ENCODE results near the gene PSME3.
"Not testable (repeated sequence)": the region's sequence is repeated elsewhere in the genome, so short reads cannot be mapped to it uniquely, and the experiment has no call there.

The PSME3 gene

DNA sequence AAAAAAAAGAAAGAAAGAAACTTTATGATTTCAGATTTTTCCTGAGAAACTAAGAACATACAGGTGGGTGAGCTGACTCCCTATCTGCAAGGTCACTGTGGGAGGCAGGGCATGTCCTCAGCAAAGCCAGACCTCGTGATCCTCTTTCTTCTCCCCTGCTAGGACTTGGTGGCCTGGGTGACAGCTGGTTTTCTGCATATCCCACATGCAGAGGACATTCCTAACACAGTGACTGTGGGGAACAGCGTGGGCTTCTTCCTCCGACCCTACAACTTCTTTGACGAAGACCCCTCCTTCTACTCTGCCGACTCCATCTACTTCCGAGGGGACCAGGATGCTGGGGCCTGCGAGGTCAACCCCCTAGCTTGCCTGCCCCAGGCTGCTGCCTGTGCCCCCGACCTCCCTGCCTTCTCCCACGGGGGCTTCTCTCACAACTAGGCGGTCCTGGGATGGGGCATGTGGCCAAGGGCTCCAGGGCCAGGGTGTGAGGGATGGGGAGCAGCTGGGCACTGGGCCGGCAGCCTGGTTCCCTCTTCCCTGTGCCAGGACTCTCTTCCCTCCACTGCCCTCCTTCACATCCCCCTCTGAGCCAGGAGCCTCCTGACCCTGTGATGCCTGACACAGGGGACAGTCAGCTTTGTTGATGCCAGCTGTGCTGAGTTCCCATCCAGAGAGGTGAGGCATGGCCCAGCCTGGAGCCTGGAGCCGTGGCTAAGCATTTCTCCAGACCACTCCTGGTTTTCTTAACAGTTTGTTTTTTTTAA is 40.9 kb downstream of the PSME3 start:
- FAIRE-seq; DNase-seq (ENCODE audit: low spot score): not testable (repeated sequence)

DNA sequence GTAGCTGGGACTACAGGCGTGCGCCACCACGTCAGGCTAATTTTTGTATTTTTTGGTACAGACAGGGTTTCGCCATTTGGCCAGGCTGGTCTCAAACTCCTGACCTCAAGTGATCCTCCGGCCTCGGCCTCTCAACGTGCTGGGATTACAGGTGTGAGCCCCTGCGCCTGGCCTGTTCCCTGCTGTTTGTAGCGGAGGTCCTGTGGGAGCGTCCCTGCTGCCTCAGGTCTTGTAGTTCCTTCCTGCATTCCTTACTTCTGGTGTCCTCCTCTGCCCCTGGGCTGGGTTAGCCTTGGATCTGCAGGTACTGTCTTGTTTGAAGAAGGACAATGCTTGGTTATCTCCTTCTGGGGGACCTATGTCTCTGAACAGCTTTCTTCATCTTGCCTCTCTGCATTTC is 43.8 kb downstream of the PSME3 start:
- FAIRE-seq = no peak
- no peak for DNase-seq (ENCODE audit: low spot score)

DNA sequence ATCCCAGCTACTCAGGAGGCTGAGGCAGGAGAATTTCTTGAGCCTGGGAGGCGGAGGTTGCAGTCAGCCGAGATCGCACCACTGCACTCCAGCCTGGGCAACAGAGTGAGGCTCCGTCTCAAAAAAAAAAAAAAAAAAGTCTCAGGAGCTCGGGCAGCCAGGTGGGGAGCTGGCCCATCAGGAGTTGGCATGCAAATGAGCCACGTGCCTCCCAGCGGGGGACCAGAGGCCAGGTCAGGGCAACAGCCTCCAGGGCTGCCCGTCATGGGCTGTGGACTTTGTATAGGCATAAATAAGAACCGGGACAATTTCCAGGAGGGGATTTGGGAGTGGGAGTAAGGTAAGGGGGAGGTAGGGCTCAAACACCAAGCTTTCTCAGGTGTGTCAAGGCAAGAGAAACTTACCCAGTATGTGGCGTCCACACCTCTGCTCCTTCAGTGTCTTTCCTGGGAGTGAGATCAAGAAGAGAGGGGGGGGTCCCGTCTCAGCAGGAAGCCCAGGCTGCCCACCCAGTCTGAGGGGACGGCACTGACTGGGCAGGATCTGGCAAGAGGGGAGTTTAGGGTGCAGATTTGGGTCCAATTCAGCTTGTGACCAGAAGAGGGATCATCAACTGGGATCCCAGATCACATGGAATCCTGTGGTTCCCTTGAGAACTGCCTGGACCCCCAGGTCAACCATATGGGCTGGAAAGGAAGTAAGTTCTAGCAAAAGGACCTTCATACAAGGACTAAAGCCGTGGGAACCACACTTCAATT is 45.1 kb downstream of the PSME3 start:
- DNase-seq (ENCODE audit: low spot score) (no peak), FAIRE-seq (no peak)

DNA sequence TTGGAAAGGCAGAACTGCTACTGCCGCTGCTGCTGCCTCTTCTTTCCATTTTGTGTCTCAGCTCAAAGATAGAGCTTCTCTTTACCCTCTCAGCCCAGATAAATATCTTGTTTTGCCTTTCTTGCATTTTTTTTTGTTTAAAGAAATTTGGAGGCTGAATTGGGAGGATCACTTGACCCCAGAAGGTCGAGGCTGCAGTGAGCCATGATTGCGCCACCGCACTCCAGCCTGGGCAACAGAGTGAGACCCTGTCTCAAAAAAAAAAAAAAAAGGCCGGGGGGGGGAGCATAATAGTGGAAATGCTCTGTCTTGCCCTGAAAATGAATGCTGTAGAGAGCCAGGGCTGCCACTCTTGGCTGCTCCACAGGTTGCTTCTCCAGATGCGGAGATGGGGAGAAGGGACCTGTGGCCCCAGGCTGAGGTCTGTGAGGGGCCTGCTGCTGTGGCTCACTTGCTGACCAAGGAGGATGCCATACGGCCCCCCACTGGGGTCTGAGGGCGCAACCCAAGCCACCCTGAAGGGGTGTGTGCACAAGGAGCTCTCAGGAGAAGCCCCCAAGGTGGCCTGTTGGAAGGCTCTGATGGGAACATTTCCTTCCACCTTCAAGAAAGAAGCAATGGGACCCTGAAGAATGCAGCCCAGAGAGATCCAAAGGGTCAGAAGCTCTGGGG is 45.9 kb downstream of the PSME3 start:
- DNase-seq (ENCODE audit: low spot score) (no peak), FAIRE-seq (no peak)

DNA sequence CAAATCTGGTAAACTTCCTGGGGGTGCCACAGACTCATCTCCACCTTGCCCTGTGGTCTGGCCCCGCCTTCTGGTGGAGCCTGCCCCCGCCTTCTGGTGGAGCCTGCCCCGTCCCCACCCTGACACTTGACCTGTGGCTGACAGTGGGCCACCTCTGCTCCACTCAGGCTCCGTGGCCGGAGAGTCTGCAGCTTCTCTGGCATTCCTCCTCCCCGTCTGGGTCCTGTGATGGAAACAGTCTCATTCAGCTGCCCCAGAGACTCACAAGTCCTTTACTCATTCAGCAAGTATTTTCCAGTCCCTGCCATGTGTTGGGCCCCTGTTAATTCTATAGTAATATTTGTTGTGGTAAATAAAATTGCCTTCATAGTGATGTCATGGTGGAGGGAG is 46.4 kb downstream of the PSME3 start:
- no peak for FAIRE-seq

DNA sequence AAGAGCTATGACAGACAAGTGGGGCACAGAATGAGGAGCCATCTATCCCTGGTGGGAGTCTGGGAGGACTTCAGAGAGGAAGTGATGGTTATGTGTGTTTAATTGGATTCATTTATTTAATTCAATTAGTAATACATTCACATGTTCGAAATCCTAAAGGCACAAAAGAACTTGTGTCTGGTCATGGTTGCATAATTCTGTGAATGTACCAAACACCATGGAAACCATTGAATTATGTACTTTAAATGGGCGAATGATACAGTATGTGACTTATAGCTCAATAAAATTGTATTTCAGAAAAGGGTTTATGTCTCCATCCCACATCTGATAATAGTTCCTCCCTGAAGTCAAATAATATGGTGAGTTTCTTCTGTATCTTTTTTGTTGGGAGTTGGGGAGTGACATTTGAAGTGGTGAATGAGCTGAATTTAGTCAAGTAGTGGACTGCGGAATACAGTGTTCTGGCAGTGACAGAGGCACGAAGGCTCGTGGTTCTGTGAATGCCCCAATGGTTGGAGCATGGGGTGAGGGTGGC is 47.6 kb downstream of the PSME3 start:
- DNase-seq (ENCODE audit: low spot score) = no peak
- FAIRE-seq = no peak

More for the DNA sequence above, 46.4 kb downstream of the PSME3 start:
- DNase-seq (ENCODE audit: low spot score) = no peak

DNA sequence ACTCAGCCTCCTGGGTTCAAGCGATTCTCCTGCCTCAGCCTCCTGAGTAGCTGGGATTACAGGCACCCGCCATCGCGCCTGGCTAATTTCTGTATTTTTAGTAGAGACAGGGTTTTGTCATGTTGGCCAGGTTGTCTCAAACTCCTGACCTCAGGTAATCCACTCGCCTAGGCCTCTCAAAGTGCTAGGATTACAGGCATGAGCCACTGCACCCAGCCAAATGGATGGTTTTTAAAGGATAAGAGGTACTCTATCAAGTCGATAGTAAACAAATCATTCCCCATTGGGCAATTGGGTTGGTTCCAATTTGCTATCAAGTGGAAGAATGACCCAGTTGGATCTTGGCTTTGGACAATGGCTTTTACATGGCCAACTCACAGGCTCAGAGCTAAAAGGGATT is 48.5 kb downstream of the PSME3 start:
- not testable (repeated sequence) for FAIRE-seq; DNase-seq (ENCODE audit: low spot score)

DNA sequence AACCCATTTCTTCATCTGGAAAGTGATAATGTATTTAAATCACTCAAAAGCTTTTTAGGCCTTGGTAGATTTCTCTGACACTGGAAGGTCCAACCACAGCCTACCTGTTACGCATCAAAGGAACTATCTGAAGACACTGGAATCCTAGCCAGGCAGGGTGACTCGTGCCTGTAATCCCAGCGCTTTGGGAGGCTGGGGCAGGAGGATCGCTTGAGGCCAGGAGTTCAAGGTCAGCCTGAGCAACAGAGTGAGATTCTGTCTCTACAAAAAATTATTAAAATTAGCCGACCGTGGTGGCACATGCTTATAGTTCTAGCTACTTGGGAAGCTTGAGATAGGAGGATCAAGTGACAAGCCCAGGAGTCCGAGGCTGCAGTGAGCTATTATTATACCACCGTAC is 49.0 kb downstream of the PSME3 start:
- DNase-seq (ENCODE audit: low spot score) = no peak
- FAIRE-seq = no peak

DNA sequence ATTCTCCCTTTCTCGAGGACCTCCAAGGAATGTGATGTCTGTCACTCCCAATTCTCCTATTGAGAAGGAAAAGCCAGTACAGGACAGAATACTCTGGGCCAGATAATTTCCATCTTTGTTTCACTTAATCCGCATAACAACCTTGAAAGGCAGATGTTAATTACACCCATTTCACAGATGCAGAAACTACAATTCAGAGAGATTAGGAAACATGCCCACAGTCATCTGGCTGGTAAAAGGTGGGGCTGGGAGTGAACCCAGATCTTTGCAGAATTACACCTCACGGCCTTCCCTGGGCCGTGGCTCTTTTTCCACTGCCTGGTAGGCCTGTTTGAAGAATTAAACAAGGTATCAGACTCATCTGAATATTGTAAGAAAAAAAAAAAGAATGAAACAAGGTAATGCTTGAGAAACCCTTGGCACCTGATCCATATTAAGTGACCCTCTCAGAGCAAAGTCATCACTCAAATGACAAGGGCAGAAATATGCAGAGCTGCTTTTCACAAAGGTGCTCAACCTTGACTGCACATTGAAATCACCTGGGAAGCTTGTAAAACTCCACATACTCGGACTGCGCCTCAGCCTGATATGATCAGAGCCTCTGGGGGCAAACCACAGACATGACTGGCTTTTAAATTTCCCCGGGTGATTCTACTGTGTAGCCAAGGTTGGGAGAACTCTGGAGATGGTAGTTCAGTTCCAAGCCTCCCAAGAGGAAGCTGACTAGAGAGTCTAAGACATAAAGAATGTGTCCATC is 50.8 kb downstream of the PSME3 start:
- DNase-seq (ENCODE audit: low spot score) = peak; percentile 25

DNA sequence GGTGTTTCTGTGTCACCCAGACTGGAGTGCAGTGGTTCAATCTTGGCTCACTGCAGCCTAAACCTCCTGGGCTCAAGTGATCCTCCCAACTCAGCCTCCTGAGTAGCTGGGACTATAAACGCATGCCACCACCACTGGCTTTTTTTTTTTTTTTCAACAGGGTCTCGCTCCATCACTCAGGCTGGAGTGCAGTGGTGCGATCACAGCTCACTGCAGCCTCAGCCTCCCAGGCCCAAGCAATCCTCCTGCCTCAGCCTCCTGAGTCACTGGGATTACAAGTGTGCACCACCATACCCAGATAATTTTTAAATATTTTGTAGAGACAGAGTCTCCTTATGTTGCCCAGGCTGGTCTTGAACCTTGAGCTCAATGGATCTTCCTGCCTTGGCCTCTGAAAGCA is 52.6 kb downstream of the PSME3 start:
- FAIRE-seq; DNase-seq (ENCODE audit: low spot score): not testable (repeated sequence)

More for the DNA sequence above, 50.8 kb downstream of the PSME3 start:
- no peak for FAIRE-seq

DNA sequence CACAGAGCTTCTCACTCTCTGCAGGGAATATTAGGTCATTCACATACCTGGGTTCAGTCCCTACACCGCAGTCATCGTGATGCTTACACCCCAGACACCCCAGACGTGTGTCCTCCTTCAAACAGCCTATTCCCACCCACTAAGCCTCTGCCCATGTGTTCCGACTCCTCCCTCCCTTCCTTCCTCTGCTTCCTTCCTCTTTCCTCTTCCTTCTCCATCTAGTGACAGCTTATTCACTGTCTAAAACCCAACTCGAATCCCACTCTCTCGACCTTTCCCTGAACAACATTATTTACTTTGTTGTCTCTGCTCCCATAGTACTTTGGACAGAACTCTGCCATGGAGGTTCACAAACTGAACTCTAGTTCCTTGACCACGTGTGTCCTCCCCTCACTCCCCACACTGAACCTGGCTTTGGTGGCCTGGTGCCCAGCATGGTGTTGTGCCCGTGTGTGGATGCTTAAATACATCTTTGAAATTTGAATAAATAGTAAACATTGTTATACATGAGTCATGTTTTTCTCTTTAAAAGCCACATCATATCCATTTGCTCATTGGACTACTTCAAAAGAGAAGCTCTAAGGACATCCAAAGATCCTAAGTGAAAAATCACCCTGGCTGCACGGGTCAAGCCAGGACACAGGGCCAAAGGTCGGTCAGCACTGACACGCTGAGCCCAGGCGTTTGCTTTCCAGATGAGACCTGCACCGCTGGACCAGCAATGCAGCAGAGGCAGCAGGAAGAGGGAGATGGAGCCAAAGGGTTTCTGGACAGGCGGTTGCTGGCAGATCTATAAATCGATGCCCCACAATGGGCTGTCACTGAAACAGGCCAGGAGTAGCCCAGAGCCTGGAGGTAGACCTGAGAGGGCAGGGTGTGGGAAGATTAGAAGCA is 53.3 kb downstream of the PSME3 start:
- FAIRE-seq = no peak
- no peak for DNase-seq (ENCODE audit: low spot score)

DNA sequence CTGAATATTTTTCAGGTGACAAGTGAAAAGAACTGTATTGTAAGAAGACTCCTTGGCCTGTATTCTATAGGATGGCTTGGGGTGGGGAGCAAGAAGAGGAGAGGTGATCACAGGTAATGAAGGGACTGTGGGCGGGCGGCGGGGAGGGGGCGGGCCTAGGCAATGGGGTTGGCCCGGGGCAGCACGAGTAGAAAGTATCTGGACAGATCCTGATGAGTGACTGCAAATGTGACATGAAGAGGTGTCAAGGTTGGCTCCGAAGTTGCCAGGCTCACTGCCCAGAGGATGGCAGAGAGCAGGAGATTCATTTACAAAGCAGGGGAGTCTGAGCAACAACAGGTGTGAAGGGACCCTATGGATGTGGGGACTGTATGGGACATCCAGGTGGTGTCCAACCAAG is 56.6 kb downstream of the PSME3 start:
- no peak for DNase-seq (ENCODE audit: low spot score)
- FAIRE-seq = no peak

DNA sequence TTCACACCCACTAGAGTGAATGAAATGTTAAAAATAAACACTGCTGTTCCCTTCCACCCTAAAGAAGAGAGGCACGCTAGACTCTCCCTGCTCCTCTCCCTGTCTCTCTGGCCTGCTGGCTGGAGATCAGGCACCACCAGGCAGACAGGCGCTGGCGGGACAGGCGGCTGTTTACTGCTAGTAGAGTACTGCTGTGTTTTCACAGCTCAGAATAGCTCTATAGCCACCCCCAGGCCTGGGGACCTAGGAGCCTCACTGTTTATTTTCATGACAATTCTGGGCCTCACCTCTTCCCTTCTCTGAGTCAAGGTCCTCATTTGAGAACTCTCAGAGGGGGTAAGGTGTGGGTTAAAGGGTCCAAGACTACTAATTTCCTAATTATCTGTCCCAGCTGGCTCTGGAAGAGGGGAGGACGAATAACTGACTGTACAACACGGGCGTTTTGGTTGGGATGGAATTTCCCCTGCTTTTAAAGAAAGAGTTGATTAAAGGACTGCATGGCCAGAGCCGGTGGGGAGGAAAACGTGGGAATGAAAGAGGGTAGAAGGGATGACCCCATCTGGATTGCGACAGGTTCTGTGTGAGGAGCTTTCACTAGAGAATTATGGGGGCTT is 58.4 kb downstream of the PSME3 start:
- FAIRE-seq (no peak), DNase-seq (ENCODE audit: low spot score) (no peak)

DNA sequence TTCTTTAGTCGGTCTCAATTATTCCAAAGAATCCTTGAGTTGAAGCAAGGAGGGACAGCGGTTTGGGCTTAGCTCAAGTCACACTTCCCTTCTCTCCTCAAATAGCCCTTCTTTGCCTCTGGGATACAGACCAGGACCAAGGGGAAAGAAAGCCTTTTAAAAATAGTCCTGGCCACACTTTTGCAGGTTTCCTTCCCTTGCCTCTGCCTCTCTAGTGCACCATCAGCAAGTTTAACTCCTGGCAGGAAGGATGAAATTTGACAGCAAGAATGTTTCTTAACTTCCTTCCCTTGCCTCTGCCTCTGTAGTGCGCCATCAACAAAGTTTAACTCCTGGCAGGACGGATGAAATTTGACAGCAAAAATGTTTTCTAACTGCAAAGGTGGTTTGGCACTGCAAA is 60.2 kb downstream of the PSME3 start:
- no peak for FAIRE-seq
- no peak for DNase-seq (ENCODE audit: low spot score)
